Kidney (tissue), 14 donors: Measurements from ENCODE around the gene PRSS3. TPM values are rescaled to one million over a fixed set of nuclear protein-coding genes. Genes with fewer than 3 reads are reported as not detected.
"Not testable (repeated sequence)": the region's sequence is repeated elsewhere in the genome, so short reads cannot be mapped to it uniquely, and the experiment has no call there.

Source experiments
- DNase-seq, 5 donors: peaks; one replicate each; pipeline ENCODE4 v3.0.0-alpha.2; 2013 to 2020
- FAIRE-seq: peaks from 2 replicates; lab custom pipeline; 2012; peaks lifted over from hg19 to GRCh38; lab: Jason Lieb, UNC
- H3K27ac ChIP-seq, 2 donors: one replicate each; pipeline ENCODE4 v1.7.0; 2013; ENCODE audit warnings: low read depth in 2 of 2, low read length in 2 of 2, inconsistent platforms in 1 of 2
- H3K27me3 ChIP-seq: one replicate; pipeline ENCODE4 v1.7.1; 2013; ENCODE audit warnings: low read length, inconsistent platforms; ENCODE audit not compliant: control insufficient read depth, insufficient read depth
- H3K36me3 ChIP-seq, 3 donors: one replicate each; pipeline versions ENCODE4 v1.7.0 to v1.7.1; 2013; ENCODE audit warnings: low read length in 3 of 3, control low read depth in 1 of 3, inconsistent platforms in 1 of 3; ENCODE audit not compliant: insufficient read depth in 3 of 3, control insufficient read depth in 2 of 3
- H3K4me1 ChIP-seq, 3 donors: one replicate each; pipeline versions ENCODE4 v1.7.0 to v1.7.1; 2013; ENCODE audit warnings: low read length in 3 of 3, inconsistent platforms in 1 of 3, low read depth in 1 of 3; ENCODE audit not compliant: control insufficient read depth in 2 of 3, insufficient read depth in 2 of 3
- H3K4me3 ChIP-seq, 3 donors: one replicate each; pipeline versions ENCODE4 v1.7.0 to v1.8.1; 2013; ENCODE audit warnings: low read length in 3 of 3, control low read depth in 1 of 3, inconsistent platforms in 1 of 3
- H3K9ac ChIP-seq, 3 donors: one replicate each; pipeline versions ENCODE4 v1.7.0 to v1.7.1; 2013; ENCODE audit warnings: low read length in 3 of 3, control low read depth in 1 of 3, inconsistent platforms in 1 of 3
- H3K9me3 ChIP-seq, 3 donors: one replicate each; pipeline versions ENCODE4 v1.7.0 to v1.7.1; 2013; ENCODE audit warnings: low read length in 3 of 3, control low read depth in 1 of 3, inconsistent platforms in 1 of 3; ENCODE audit not compliant: control insufficient read depth in 2 of 3, insufficient read depth in 1 of 3
- intact Hi-C: fragments of 100-400 bp; cut with DNase I; formaldehyde crosslinking; loops from one replicate; pipeline ENCODE4 v1.11.1; 2022
- polyA plus RNA-seq: library from polyadenylated mRNA; stranded (reverse); fragments of 350-450 nt; fragmentation: Illumina TruSeq; extraction: RNeasy Lipid Tissue Mini Kit (QIAGEN cat#74804); gene quantifications from one replicate; pipeline ENCODE4 v1.2.3, GENCODE V29; 2014; ENCODE audit warnings: low read depth, low replicate concordance; ENCODE audit not compliant: insufficient read depth
- total RNA-seq: library from RNA; stranded (reverse); fragmentation: NEBNext Ultra II Directional; extraction: Animal tissue kit (Norgen Biotek cat#: 25700); gene quantifications from one replicate; pipeline ENCODE4 v1.2.1, GENCODE V29; 2021
- TF ChIP-seq, protein P1 (sequence below): IDR thresholded peaks from 3 replicates; pipeline ENCODE4 v1.5.1; 2012; ENCODE audit warnings: mild to moderate bottlenecking, moderate library complexity, borderline replicate concordance; ENCODE audit not compliant: insufficient read depth; ENCODE audit errors: extremely low read depth
- donor health status: control.
- donor health status: control.
- donor health status: control.
- donor health status: control.
- donor health status: control.
- donor health status: DM: yes; HTN: yes; CAD: no.
- donor health status: Normal renal cell carcinoma (clear cell type).

The PRSS3 gene
- total and polyA plus RNA-seq, 2 donors from 2014 or later, result 0.79 to 2.8 TPM

DNA sequence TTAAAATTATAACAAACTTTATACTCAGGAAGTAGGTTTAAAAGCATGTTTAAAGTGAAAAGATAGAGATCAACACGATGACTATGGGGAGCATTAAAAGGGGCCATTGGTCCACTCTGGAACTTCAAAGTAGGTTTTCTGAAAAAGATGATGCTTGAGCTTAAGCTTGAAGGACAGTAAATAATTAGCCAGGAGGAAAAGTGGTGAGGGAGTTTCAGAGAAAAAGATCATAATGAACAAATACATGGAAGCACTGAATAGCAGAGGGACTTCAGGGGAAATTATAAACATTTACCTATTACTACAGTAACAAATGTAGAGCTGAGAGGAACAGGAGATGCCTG lies 13.6 kb downstream of the PRSS3 start:
- H3K36me3 ChIP-seq, H3K4me3 ChIP-seq, intact Hi-C loops, H3K9ac ChIP-seq, H3K4me1 ChIP-seq, H3K27ac ChIP-seq, H3K27me3 ChIP-seq, H3K9me3 ChIP-seq, DNase-seq, FAIRE-seq: not testable (repeated sequence)

DNA sequence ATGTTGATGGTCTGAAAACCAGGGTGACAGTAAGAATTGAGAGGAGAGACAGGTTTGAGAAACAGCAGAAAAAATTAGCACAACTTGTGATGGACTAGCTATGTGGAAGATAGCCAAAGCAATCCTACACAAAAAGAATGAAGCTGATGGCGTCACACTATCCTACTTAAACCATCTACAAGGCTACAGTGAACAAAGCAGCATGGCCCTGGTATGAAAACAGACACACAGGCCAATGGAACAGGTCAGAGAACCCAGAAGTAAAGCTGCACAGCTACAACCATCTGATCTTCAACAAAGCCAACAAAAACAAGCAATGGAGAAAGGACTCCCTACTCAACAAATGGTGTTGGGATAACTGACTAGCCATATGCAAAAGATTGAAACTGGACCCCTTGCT lies 14.1 kb downstream of the PRSS3 start:
- H3K27ac ChIP-seq, result peak overlapping the region in 1 of 2 donors; percentile 36
- FAIRE-seq (no peak), DNase-seq (no peak)
- no peaks in the 10 kb centered on the region for H3K36me3 ChIP-seq
- no peaks in the 10 kb centered on the region for H3K9me3 ChIP-seq
- no peaks in the 10 kb centered on the region for H3K27me3 ChIP-seq
- intact Hi-C loops, result no loop called here
- TF ChIP-seq, protein P1, sequence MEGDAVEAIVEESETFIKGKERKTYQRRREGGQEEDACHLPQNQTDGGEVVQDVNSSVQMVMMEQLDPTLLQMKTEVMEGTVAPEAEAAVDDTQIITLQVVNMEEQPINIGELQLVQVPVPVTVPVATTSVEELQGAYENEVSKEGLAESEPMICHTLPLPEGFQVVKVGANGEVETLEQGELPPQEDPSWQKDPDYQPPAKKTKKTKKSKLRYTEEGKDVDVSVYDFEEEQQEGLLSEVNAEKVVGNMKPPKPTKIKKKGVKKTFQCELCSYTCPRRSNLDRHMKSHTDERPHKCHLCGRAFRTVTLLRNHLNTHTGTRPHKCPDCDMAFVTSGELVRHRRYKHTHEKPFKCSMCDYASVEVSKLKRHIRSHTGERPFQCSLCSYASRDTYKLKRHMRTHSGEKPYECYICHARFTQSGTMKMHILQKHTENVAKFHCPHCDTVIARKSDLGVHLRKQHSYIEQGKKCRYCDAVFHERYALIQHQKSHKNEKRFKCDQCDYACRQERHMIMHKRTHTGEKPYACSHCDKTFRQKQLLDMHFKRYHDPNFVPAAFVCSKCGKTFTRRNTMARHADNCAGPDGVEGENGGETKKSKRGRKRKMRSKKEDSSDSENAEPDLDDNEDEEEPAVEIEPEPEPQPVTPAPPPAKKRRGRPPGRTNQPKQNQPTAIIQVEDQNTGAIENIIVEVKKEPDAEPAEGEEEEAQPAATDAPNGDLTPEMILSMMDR, result no peak
- H3K4me1 ChIP-seq, result peaks cover 0 to 8% (median 6%) of the 10 kb centered on the region in 3 donors
- no peak overlapping the region for H3K4me3 ChIP-seq
- no peak overlapping the region for H3K9ac ChIP-seq

DNA sequence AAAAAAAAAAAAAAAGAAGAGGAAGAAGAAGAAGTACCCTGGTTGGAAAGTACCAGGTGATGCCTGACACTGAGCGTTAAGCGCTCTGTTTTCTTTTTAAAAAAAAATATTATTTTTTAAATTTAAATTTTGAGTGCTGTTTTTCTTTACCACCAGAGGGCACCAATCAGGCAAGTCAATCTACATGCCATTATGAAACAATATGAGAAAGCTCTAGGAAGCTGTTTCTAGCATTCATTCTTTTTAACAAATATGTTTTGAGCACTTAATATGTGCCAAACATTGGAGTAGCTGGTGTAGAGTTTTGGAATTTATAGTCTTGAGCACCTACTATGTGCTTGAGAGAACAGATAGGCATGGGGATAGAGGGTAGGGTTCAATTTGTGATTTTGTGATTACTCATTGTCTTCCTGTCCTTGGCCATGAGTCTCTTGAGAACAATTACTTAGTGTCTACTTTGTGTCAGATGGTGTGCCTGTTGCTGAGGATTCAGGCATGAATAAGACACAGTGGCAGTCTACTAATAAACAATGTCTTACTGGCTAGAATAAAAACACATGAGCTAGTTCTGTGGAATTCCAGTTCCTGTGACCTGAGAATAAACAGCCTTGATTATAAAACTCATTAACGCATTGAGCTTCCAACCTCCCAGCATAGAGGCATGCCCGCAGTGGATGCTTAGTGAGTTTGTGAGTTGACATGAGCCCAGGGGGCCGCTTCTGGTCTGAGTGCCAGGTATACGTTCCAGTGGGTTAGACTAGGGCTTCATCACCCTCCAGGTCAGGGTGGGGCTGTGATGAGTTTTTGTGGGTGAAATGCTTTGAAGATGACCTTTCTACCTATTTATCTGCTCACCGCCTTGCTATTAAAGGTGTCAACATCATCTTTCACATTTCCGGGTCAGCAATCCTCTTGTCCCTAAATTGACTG lies 18.6 kb downstream of the PRSS3 start:
- TF ChIP-seq, protein P1, result peak; percentile 62
- H3K27me3 ChIP-seq, result no peaks in the 10 kb centered on the region
- peak overlapping the region; percentile 71 to 87 for H3K27ac ChIP-seq
- no peaks in the 10 kb centered on the region for H3K9me3 ChIP-seq
- peaks cover 0 to 26% (median 14%) of the 10 kb centered on the region in 3 donors for H3K4me1 ChIP-seq
- DNase-seq (peak in 3 of 5 donors; percentile 44 to 61 (median 60)), FAIRE-seq (peak; percentile 70)
- intact Hi-C loops, result no loop called here
- peak overlapping the region in 1 of 3 donors; percentile 34 for H3K9ac ChIP-seq
- no peak overlapping the region for H3K4me3 ChIP-seq
- no peaks in the 10 kb centered on the region for H3K36me3 ChIP-seq

DNA sequence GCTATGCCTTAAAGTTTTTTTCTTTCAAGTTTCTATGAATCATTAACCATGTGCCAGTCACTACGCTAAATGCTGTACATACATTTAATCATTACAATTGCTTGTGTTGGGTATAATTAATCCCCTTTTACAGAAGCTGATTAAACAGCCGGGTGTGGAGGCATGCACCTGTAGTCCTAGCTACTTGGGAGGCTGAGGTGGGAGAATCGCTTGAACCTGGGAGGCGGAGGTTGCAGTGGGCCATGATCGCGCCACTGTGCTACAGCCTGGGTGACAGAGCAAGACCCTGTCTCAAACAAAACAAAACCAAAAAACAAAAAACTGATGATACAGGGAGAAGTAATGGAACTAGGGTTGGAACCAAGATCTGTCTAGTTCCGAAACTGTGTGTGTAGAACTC lies 20.4 kb downstream of the PRSS3 start:
- Histone ChIP-seq H3K4me3 (peak overlapping the region in 1 of 3 donors; percentile 74), H3K27me3 (no peaks in the 10 kb centered on the region), H3K9me3 (no peaks in the 10 kb centered on the region), H3K4me1 (peaks cover 0 to 26% (median 19%) of the 10 kb centered on the region in 3 donors), H3K36me3 (no peaks in the 10 kb centered on the region), H3K27ac (peak overlapping the region; percentile 95 to 99), H3K9ac (peak overlapping the region in 2 of 3 donors; percentile 78 to 80)
- DNase-seq, result peak in 1 of 5 donors; percentile 63
- intact Hi-C loops, result no loop called here
- no peak for FAIRE-seq
- TF ChIP-seq, protein P1, result no peak
